ENCODE measurements around the gene DEFB112.

GRCh38 chr6:50071921-50072320, 22.2 kb upstream of the DEFB112 start:
- TF ChIP-seq EZH2phosphoT487 (conservative IDR thresholded peaks at IDR 0.05; ENCODE audit: low read length): no peak
- TF ChIP-seq, protein P1, sequence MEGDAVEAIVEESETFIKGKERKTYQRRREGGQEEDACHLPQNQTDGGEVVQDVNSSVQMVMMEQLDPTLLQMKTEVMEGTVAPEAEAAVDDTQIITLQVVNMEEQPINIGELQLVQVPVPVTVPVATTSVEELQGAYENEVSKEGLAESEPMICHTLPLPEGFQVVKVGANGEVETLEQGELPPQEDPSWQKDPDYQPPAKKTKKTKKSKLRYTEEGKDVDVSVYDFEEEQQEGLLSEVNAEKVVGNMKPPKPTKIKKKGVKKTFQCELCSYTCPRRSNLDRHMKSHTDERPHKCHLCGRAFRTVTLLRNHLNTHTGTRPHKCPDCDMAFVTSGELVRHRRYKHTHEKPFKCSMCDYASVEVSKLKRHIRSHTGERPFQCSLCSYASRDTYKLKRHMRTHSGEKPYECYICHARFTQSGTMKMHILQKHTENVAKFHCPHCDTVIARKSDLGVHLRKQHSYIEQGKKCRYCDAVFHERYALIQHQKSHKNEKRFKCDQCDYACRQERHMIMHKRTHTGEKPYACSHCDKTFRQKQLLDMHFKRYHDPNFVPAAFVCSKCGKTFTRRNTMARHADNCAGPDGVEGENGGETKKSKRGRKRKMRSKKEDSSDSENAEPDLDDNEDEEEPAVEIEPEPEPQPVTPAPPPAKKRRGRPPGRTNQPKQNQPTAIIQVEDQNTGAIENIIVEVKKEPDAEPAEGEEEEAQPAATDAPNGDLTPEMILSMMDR (IDR thresholded peaks at IDR 0.05; ENCODE audit: insufficient read depth, low read length, poor library complexity, severe bottlenecking): no peak
